NCI-H1417 treated with DMSO at 0.1 percent for 48 hours (cell line): ENCODE measurements around the gene TACR2.

Experiments
- DNase-seq: peaks from one replicate; lab custom pipeline; 2025; lab: John Stamatoyannopoulos, UW

TACR2 gene

GRCh38 chr10:69402386-69402785 lies 14.3 kb downstream of the TACR2 start:
- DNase-seq: no peak

DNA sequence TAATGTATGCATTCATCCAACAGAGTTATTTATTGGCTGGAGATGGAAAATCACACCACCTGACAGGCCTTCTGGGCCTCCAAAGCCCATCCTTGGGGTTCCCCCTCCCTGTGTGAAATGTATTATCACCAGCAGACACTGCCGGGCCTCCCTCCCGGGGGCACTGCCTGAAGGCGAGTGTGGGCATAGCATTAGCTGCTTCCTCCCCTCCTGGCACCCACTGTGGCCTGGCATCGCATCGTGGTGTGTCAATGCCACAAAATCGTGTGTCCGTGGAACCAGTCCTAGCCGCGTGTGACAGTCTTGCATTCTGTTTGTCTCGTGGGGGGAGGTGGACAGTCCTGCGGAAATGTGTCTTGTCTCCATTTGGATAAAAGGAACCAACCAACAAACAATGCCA lies 15.3 kb downstream of the TACR2 start:
- no peak for DNase-seq

GRCh38 chr10:69400936-69401335 lies 15.8 kb downstream of the TACR2 start:
- no peak for DNase-seq

- DNase-seq: no peak
These were observed 18.3 kb downstream of the TACR2 start for GRCh38 chr10:69398466-69398865.

DNA sequence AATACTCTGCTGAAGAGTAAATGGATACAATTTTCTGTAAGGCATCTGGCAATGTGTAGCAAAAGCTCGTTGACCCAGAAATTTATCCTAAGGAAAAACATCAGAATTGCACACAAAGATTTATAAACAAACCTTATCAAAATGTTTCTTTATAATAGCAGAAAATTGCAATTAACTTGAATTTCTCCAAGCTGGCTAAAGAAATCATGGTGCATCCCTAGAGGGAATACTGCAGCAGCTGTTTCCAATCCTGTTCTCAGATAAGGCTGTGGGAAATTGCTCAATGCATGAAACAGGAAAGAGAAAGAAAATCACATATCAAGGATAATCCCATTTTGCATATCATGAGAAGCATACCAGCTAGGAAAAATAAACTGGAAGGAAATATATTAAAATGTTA lies 18.7 kb downstream of the TACR2 start:
- no peak for DNase-seq

DNA sequence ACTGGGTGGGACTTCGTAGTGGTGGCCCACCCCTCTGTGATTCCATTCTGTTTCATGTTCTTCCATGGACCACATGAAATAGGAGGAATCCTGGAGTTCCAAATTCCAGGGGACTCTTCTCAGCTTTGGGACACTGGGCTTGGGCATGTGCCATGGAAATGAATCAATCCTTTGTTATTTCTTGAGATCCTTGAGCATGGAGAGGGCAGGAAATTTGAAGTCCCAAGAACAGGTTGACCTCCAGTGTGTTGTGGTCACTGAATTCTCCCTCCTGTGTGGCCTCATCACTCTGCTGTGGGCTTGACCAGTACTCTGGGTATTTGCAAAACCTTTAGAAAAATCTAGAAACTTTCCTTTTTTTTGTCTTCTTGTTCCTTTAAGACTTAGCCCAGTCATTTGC lies 22.7 kb downstream of the TACR2 start:
- no peak for DNase-seq

DNA sequence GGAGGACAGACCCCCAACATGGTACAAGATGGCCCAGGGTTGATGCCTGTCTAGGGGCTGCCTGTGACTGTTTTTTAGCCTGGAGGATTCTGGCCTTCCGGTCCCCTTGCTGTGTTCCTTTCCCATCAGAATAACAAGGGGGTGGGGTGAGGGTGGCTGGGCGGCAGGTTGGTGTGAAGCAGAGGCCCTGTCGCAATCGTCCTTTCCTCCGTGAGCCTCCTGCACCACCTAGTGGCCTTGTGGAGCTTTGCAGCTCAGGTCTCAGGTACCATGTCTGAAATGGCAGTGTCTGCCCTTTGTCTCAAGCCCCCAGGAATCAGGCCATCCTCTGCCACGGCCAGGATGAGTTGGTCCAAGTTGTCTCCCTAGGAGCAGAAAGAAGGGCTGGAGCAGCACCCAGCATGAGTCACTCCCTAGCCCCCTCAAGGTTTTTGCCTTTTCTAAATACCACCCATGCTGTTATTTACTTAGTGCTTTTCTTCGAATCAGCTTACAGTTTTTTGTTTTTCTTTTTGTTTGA lies 24.2 kb downstream of the TACR2 start:
- peak; percentile 7 for DNase-seq

DNA sequence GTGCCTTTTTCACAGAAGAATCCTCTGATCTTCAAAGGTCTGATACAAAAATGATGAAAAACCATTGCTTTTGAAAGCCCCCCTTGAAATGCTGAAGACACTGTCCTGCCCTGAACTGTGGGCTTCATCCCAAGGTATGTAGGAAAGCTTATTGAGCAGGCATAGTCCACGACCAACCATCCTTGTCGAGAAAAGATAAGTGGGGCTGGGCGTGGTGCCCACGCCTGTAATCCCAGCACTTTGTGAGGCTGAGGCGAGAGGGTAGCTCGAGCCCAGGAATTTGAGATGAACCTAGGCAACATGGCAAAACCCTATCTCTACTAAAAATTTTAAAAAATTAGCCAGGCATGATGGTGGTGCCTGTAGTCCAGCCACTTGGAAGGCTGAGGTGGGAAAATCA lies 25.6 kb downstream of the TACR2 start:
- DNase-seq: no peak

DNA sequence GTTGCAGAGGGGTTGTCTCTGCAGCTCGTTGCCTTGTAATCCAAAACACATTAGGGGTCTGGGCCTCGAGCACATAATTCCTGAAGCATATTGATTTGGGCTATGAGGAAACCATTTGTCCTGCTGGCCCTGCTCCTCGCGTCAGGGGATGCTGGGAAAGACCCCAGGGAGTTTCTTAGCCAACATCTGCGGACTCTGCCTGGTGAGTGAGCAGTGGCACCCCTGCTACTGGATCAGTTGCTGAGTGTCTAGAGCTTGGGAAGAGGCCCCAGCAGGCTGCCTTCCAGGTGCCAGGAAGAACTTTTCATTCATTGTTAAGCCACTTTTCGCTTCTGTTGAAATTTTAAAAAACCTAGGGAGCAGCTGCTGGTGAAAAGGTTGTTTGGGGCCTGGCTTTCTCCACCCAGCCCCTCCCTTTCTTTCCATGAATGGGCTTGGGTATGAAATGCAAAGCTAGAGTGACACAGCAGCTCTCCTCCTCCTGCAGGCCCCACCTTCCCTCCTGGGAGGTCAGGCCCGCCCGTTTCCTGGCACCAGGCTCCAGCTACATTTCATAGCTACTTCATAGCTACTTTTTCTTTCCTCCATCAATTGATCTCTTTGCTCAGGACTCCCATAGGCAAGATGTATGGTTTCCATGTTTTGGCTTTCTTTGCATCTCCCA lies 26.8 kb downstream of the TACR2 start:
- no peak for DNase-seq

- DNase-seq: no peak
These were observed 28.2 kb downstream of the TACR2 start for GRCh38 chr10:69388488-69388887.

DNA sequence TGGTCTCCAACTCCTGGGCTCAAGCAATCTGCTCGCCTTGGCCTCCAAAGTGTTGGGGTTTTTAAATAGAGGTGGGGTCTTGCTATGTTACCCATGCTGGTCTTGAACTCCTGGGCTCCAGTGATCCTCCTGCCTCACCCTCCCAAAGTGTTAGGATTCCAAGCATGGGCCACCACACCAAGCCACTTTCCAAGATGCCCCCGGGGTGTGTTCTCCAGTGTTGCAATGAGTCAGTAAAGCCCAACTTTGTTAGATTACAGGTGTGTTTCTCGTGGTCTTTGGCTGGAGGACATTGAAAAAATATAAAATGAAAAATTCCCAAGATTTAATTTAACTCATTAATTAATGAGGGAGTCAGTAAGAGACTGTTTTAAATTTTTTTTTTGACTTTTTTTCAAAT lies 29.2 kb downstream of the TACR2 start:
- no peak for DNase-seq

DNA sequence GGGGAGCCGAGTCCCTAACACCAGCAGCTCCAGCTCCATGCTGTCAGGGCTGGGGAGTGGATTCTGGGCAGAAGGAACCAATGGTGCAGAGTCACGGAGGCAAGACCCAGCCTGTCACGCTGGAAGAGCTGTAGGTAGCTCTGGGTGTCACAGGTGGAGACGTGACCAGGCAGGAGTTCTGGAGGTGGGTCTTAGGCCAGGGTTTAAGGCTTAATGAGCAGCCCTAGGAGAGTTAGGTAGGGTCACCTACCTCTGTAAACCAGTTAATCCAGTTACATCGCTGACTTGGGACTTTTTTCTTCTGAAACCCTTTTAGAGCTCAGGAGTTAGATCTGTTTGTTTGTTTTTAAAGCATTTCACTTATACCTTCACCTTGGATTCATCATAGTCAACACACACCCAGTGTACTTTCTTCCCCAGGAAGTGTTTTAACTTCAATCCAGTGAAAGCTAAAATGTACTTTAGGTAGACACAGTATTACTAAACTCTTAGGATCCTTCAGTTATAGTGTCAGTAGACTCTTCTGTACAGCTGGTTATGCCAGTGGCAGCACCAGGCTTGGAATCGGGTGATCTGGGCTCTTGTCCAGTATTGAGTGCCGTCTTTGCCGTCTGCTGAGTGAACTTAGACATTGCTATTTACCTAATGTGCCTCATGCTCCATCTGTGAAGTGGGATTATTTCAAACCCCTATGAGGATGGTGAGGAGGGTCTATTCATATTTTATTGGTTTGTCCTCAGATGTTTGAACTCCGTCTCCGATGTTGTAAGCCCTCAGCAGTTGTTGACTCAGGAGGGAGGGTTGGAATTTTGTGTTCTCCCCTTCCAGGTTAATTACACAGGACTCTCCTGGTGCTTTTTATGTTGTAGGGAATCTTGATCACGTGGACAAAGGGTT lies 31.0 kb downstream of the TACR2 start:
- DNase-seq: no peak

DNA sequence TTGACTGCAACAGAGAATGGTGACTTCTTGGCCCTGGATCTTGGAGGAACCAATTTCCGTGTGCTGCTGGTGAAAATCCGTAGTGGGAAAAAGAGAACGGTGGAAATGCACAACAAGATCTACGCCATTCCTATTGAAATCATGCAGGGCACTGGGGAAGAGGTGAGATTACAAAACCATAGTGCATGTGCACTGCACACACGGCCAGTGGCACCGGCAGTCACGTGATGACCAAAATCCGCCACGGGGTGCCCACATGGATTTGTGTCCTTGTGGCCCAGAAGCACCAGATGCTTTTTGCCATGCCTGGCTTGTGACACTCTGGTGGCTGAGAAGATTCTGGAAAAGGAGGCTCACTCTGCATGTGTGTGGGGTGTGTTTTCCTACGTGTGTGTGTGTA lies 32.4 kb downstream of the TACR2 start:
- DNase-seq: no peak

DNA sequence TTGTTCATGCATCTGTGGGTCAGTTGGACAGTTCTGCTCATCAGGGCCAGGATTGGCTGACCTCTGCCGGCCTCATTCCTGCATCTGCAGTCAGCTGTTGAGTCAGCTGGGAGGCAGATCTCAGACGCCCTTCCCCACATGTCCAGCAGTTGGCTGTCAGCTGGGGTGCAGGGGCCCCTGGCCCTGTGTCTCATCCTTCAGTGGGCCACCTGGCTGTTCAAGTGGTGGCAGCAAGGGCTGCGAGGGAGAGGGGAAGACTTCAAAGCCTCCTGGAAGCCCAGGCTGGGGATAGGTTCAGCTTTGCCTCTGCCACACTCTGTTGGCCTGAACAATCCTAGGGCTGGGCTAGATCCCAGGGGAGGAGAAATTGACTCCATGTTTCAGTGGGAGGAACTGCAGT lies 33.2 kb downstream of the TACR2 start:
- no peak for DNase-seq

DNA sequence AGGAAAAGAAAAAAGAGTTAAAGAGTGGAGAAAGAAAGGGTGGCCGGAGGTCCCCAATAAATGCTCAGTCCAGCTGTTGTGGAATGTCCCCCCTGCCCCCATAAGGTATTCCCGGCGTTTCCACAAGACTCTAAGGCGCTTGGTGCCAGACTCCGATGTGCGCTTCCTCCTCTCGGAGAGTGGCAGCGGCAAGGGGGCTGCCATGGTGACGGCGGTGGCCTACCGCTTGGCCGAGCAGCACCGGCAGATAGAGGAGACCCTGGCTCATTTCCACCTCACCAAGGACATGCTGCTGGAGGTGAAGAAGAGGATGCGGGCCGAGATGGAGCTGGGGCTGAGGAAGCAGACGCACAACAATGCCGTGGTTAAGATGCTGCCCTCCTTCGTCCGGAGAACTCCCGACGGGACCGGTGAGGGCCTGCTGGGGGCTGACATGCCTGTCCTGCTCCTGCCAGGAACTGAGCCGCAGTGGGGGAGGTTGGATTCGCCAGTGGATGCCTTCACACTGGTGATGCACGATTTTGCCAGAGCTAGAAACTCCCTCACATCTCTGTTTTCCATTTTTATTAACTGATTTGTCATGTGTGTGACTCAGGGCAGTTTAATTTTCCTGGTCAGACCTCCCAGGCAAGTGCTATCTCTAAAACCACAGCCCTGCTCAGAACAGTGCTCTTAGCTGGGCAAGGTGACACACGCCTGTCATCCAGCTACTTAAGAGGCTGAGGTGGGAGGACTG lies 34.2 kb downstream of the TACR2 start:
- no peak for DNase-seq

GRCh38 chr10:69379800-69380199 lies 36.9 kb downstream of the TACR2 start:
- DNase-seq: no peak

DNA sequence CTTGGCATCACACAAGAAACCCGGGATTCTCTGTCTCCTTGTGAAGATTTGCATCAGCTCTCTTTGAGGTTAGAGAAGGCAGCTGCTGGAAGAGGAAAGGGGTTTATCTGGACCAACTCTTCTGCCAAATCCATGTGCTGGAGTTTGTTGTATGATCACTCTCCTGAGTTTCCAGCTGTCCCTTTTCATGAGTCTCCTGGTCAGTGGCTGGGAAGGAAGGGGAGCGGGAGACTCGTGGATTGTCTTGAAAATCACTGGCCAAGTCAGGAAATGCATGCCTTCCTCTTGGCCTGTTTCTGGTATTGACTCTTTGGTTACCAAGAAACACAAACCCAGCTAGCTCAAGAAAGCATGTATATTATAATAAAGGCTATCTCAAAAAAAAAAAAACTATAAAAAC lies 38.8 kb downstream of the TACR2 start:
- DNase-seq: no peak

DNA sequence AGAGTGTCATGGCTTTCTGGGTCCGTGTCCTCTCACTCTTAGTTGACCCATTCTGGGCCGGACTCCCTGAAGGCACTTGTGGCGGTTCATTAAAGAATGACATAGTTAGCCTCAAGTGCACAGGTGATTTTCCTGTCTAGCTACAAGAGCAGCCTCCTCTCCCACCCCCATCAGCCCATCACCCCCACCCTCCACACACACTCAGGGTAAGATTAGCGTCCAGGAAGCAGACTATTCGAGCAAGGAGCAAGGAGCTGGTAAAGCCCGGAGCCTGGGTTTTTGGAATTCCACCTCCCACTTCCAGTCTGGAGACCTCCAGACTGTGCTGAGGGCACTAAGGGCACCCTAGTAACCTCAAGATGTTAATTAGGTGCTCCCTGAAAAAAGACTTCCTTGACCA lies 39.5 kb downstream of the TACR2 start:
- DNase-seq: no peak

- DNase-seq: no peak
These were observed 40.1 kb downstream of the TACR2 start for GRCh38 chr10:69376662-69377061.

DNA sequence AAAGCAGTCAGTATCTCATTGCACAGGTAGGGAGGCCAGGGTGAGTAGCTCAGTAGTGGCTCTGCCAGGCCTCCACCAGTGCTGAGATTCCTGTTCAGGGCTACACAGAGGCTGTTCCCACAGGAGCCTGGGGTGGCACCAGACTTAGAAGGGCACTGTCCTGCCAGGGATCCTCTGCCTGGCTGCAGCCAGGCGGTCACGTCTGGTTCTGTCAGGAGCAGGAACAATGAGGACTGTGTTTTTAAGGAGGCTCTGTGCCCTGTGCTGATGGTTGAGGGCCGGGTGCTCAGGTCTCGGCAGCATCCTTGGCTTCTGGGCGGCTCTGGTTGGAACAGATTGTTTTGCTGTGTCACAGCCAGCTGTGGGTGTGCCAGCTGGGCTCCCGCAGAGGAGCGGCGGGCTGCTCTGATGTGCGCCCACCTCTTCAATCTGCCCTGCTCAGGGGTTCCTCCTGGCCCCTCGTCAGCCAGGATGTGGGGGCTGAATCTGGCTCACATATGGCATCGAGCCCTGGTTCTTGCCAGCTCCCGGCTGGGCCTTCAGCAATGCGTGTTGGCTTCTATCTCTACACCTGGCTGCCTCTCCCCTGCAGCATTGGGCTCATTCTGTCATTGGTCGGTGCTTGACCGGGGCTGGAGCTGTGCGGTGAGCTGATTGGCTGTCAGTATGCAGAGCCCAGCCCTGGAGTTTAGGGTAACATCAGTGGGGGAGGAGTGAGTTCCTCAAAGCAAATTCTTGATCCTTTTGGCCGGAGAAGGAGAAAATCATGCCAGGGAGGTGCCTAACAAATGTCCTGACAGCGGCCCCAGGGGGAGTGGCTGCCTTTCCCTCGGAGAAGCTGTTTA lies 41.2 kb downstream of the TACR2 start:
- no peak for DNase-seq

DNA sequence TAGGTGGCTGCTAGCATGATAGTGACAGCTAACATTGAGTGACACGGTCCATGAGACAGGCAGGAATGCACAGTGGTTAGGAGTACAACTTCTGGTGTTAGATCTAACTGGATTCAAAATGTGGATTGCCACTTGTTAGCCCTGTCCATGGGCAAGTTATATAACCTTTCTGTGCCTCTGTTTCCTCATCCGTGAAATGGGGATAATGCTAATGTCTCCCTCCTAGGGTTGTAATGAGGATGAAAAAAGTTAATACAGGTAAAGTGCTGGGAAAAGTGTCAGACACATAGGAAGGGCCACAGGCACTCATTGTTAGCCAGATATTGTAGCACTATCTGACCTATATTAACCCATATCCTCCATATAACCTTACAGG lies 41.8 kb downstream of the TACR2 start:
- no peak for DNase-seq

DNA sequence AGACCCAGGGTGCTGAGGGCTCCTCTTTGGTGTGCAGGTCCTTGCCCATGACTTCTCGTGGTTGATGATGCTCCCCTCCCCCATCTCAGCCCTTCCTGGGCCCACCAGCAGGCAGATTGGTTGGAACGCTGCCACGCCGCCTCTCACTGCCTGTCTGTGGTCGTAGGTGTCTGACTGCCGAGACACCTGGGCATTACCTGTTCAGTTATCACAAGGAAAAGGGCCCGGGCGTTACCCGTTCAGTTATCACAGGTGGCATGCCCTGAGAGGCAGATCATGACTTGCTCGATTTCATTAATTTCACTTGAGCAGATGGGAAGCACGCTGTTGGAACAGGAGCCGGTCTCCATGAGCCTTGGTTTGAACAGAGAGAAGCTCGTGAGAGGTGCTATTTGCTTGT lies 42.5 kb downstream of the TACR2 start:
- no peak for DNase-seq
